Endothelial cell (in vitro differentiated cells): Measurements from ENCODE around the gene AFG1L. TPM values are rescaled to one million over a fixed set of nuclear protein-coding genes. Genes with fewer than 3 reads are reported as not detected.

Source experiments
- DNase-seq: peaks from one replicate; pipeline ENCODE4 v3.0.0; 2021; ENCODE audit warnings: low spot score
- H3K27ac Mint-ChIP-seq: one replicate; pipeline ENCODE4 v1.8.0; 2021; ENCODE audit warnings: mixed read lengths, inconsistent platforms; ENCODE audit not compliant: unreplicated experiment
- H3K27me3 Mint-ChIP-seq: one replicate; pipeline ENCODE4 v1.8.0; 2021; ENCODE audit warnings: mild to moderate bottlenecking, moderate library complexity, mixed read lengths, inconsistent platforms; ENCODE audit not compliant: unreplicated experiment
- H3K36me3 Mint-ChIP-seq: one replicate; pipeline ENCODE4 v1.8.0; 2021; ENCODE audit warnings: mild to moderate bottlenecking, low read depth, mixed read lengths, inconsistent platforms; ENCODE audit not compliant: unreplicated experiment
- H3K4me1 Mint-ChIP-seq: one replicate; pipeline ENCODE4 v1.8.0; 2021; ENCODE audit warnings: mild to moderate bottlenecking, mixed read lengths, inconsistent platforms; ENCODE audit not compliant: unreplicated experiment
- H3K4me3 Mint-ChIP-seq: one replicate; pipeline ENCODE4 v1.8.0; 2021; ENCODE audit warnings: mild to moderate bottlenecking, mixed read lengths, inconsistent platforms; ENCODE audit not compliant: unreplicated experiment
- H3K9me3 Mint-ChIP-seq: one replicate; pipeline ENCODE4 v1.8.0; 2021; ENCODE audit warnings: mixed read lengths, inconsistent platforms; ENCODE audit not compliant: unreplicated experiment
- total RNA-seq: library from RNA; stranded (reverse); fragmentation: NEBNext Ultra II Directional; extraction: Animal tissue kit (Norgen Biotek cat#: 25700); gene quantifications from one replicate; pipeline ENCODE4 v1.2.1, GENCODE V29; 2021; ENCODE audit not compliant: unreplicated experiment
- TF ChIP-seq, protein P1 (sequence below): fragments of 200-600 bp; sonication (generic); IDR thresholded peaks from one replicate; pipeline ENCODE4 v1.5.0; 2021; ENCODE audit warnings: antibody characterized with exemption; ENCODE audit not compliant: unreplicated experiment

The AFG1L gene
- total RNA-seq, 1 donor from 2014 or later = 5.7 TPM

DNA sequence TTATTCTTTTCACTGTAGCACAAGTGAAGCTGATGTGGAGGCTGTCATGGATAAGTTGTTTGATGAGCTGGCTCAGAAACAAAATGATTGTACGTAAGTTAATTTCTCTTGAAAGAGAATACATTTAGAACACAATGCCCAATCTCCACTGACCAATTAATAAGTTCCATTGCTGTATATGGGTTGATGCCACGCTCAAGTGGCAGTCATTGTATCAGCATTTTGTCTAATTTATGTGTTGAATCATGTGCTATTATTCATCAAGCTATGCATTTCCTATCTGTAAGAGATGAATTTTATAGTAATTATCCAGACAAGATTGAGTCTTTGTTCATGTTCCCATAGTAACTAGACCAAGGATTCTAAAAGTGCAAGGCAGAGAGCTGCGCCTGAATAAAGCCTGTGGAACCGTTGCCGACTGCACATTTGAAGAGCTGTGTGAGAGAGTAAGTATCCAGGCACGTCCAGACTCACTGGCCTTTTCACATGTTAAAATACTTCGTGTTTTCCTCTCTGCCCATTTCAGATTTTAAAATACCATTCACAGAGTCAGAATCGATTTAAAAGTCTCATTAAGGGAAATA, 182.1 kb downstream of the AFG1L start:
- no peaks in the 10 kb centered on the region for H3K36me3 Mint-ChIP-seq
- H3K27me3 Mint-ChIP-seq = peaks cover 1% of the 10 kb centered on the region
- TF ChIP-seq, protein P1, sequence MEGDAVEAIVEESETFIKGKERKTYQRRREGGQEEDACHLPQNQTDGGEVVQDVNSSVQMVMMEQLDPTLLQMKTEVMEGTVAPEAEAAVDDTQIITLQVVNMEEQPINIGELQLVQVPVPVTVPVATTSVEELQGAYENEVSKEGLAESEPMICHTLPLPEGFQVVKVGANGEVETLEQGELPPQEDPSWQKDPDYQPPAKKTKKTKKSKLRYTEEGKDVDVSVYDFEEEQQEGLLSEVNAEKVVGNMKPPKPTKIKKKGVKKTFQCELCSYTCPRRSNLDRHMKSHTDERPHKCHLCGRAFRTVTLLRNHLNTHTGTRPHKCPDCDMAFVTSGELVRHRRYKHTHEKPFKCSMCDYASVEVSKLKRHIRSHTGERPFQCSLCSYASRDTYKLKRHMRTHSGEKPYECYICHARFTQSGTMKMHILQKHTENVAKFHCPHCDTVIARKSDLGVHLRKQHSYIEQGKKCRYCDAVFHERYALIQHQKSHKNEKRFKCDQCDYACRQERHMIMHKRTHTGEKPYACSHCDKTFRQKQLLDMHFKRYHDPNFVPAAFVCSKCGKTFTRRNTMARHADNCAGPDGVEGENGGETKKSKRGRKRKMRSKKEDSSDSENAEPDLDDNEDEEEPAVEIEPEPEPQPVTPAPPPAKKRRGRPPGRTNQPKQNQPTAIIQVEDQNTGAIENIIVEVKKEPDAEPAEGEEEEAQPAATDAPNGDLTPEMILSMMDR = no peak

DNA sequence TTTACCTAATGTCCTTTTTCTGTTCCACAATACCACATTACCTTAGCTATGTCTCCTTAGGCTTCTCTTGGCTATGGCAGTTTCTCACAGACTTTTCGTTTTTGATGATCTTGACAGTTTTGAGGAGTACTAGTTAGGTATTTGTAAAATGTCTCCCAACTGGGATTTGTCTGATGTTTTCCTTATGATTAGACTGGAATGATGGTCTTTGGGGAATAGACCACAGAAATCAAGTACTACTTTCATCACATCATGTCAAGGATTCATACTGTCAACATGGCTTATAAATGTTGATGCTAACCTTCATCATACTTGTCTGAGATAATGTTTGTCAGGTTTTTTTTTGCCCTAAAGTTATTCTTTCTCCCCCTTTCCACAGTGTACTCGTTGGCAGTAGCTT, 187.7 kb downstream of the AFG1L start:
- Mint-ChIP-seq H3K36me3 (no peaks in the 10 kb centered on the region), H3K4me3 (no peak overlapping the region), H3K27me3 (no peaks in the 10 kb centered on the region), H3K9me3 (no peaks in the 10 kb centered on the region), H3K27ac (no peak overlapping the region), H3K4me1 (peaks cover 3% of the 10 kb centered on the region)
- DNase-seq = no peak
- TF ChIP-seq, protein P1 = no peak

More for the DNA sequence above, 182.1 kb downstream of the AFG1L start:
- H3K9me3 Mint-ChIP-seq = no peaks in the 10 kb centered on the region
- no peak overlapping the region for H3K4me3 Mint-ChIP-seq
- no peak for DNase-seq
- H3K4me1 Mint-ChIP-seq = peaks cover 3% of the 10 kb centered on the region
- H3K27ac Mint-ChIP-seq = no peak overlapping the region

DNA sequence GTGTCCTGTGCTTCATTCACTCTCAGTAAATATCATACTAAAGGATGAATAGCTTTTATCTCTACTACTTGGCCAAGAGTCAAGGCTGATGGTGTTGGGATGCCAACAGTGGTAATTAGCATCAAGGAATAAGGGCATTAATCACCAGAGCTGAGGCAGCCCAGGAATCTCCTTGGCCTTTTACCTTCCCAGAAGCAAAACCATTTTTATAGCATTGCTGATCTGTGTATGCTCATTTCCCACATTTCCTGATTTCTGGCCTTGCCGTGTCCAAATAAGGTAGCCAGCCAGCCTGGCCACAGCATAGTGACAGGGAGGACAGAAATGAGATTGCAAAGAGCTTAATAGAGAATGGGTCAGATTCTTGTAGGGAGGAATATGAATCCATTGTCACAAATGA, 189.2 kb downstream of the AFG1L start:
- H3K4me3 Mint-ChIP-seq = no peak overlapping the region
- TF ChIP-seq, protein P1 = no peak
- H3K27ac Mint-ChIP-seq = no peak overlapping the region
- no peak for DNase-seq
- no peaks in the 10 kb centered on the region for H3K4me1 Mint-ChIP-seq
- H3K27me3 Mint-ChIP-seq = no peaks in the 10 kb centered on the region
- no peaks in the 10 kb centered on the region for H3K36me3 Mint-ChIP-seq
- H3K9me3 Mint-ChIP-seq = no peaks in the 10 kb centered on the region

DNA sequence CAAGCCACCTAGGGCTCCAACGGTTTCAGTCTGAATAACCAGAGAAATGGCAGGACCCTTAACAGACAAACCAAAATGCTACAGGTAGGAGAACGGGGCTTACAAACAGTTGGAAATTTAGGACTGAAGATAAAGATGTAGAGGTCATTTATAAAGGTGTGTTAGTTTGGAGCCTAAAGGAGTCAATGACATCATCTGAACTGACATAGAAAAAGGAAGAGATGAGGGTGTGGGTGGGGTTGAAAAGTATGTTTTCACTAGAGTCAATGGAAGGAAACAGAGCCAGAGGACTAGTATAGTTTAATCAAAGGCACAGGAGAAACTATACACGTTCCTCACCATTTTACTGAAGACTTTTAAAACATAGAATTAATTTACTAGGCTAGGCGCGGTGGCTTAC, 194.8 kb downstream of the AFG1L start:
- TF ChIP-seq, protein P1 = no peak
- DNase-seq = no peak
- Mint-ChIP-seq H3K27ac (no peak overlapping the region), H3K9me3 (no peaks in the 10 kb centered on the region), H3K4me1 (no peaks in the 10 kb centered on the region), H3K36me3 (no peaks in the 10 kb centered on the region), H3K4me3 (no peak overlapping the region), H3K27me3 (no peaks in the 10 kb centered on the region)

DNA sequence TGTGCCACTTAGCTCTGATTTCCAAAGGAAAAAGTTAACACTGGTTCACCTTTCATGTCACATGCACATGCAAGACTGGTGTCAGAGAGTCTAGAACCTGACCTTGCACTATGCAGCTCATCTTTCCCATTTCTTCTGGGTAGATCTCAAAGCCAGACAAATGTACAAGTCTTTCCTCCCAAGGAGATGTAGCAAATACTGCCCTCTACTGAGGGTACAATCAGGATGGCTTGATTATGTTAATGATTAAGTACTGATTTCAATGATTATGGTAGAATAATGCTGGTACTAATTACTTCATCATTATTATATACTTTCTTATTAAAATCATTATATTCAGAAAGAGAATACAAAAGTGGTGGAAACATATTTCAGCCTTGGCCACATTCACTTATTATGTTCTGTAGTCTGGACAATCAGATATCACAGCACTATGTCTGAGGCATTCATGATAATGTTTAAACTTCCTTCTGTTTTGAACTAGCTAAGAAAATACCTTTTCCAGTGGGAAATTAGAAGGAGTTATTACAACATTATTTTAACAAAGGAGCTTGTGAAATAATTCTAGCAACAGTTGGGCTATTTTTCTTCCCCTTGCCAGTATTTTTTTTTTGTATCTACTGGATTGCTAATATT, 197.4 kb downstream of the AFG1L start:
- Mint-ChIP-seq H3K9me3 (no peaks in the 10 kb centered on the region), H3K36me3 (no peaks in the 10 kb centered on the region), H3K27me3 (no peaks in the 10 kb centered on the region), H3K4me3 (no peak overlapping the region), H3K4me1 (no peaks in the 10 kb centered on the region), H3K27ac (no peak overlapping the region)
- TF ChIP-seq, protein P1 = peak; percentile 56
- peak; percentile 8 for DNase-seq
